Heart left ventricle (tissue), 13 donors: ENCODE results near the gene PSG5.
"Not testable (repeated sequence)": the region's sequence is repeated elsewhere in the genome, so short reads cannot be mapped to it uniquely, and the experiment has no call there.

Experiments
- CTCF ChIP-seq, 12 donors: fragments of 200-600 bp; sonication (generic) in 4 of 12; IDR thresholded peaks; one replicate each; pipeline versions ENCODE4 v1.5.0 to v1.8.0; 2018 to 2022; ENCODE audit warnings: antibody characterized with exemption in 12 of 12, mild to moderate bottlenecking in 5 of 12
- POLR2A ChIP-seq, 2 donors: fragments of 450-650 bp; IDR thresholded peaks; one replicate each; pipeline ENCODE4 v1.6.1; 2017; ENCODE audit warnings: antibody characterized with exemption in 2 of 2, mild to moderate bottlenecking in 2 of 2, moderate library complexity in 2 of 2
- donor health status: ischemic (EF 13 %, LVEDD 7.1; RV severe dilation, severe dysfunction).
- donor health status: DM: no; HTN: yes; CAD: no.
- donor health status: DM: no; HTN: no; CAD: no.
- donor health status: ischemic (EF 25% LVEDD 6.9; RV normal size, moderate dysfunction).
- donor health status: ischemic (EF 25% LVEDD 5.7; RV mildly dilated, moderate dysfunction).
- donor health status: ischemic (EF 35%, LVEDD 5.7; RV mildly dilated, moderate dysfunction).
- donor health status: nonischemic (EF 11% LVEDD 7.7; RV severe dilation, severe dysfunction).
- donor health status: DM: yes; HTN: yes; CAD: no.
- donor health status: PGD.
- donor health status: ischemic (EF 29% LVEDD 5.4; RV normal size, mild dysfunction).
- donor health status: nonischemic (EF 23%, LVEDD 6.1; RV moderate dilation, normal function).

DNA sequence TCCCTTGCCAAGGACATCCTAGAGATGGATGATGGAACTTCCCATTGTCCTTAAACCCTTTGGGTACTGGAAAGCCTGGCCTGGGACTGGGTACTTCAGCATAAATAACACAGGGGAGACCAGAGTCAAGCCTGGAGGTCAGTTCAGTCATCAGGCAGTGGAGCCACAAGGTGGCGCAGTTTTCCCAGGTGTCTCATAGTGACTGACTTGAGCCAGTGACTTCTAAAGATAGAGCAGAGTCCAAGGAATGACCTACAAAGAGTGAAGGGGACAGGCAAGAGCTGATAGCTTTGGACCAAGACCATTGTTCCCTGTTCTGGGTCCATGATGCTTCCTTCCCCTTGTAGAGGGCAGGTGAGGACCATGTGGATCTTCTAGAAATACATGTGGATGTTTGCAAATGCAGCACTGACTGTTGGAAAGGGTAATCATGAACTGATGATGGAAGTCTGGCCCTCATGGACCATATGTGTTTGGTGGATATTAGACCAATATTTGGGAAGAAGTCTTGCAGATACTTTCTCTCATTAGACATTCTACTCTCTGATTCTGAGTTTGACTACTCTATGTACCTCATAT, 6.7 kb downstream of the PSG5 start:
- TF ChIP-seq CTCF, POLR2A (IDR thresholded peaks at IDR 0.05): not testable (repeated sequence)
